ENCODE data around the gene PDLIM4. TPM values are rescaled to one million over a fixed set of nuclear protein-coding genes. Genes with fewer than 3 reads are reported as not detected.

Gene PDLIM4
- total and polyA plus RNA-seq, 9 donors = 3.4 to 63.4 (median 40.8) TPM

DNA sequence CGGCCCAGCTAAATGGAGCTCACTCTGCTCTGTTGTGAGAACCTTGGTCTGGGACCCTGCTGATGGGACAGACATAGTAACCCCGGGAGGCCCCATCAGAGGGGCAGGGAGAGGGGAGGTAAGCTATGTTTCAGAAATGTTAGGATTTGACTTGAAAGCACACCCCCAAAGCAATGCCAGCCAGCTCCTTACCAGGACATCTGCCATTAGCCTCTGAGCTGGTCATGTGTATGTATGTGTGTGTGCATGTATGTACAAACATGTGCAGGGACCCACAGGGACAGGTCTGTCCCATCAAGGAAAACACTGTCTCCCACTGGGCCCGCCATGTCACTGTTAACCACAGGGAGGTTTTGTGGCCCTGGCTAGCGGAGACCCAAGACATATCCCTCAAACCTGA is 51.2 kb downstream of the PDLIM4 start:
- no peaks in the 10 kb centered on the region for H3K9me3 ChIP-seq
- intact Hi-C loops (cut with DNase I) = no loop called here
- H3K36me3 ChIP-seq = no peaks in the 10 kb centered on the region
- H3K4me3 ChIP-seq = no peak overlapping the region
- no peak for DNase-seq
- H3K4me1 ChIP-seq (ENCODE audit: insufficient read depth) = no peaks in the 10 kb centered on the region
- TF ChIP-seq EP300 (IDR thresholded peaks at IDR 0.05) (no peak), CTCF (IDR thresholded peaks at IDR 0.05) (no peak), POLR2A (IDR thresholded peaks at IDR 0.05) (no peak)
- H3K27me3 ChIP-seq = no peaks in the 10 kb centered on the region
- H3K27ac ChIP-seq = no peak overlapping the region
- WGBS, 3 donors = 77 to 96% (median 93%) methylated on average over 4 of the region's 4 CpGs

- no peaks in the 10 kb centered on the region for H3K27me3 ChIP-seq
- intact Hi-C loops (cut with DNase I) = no loop called here
- no peaks in the 10 kb centered on the region for H3K9me3 ChIP-seq
- no peak for TF ChIP-seq POLR2A (IDR thresholded peaks at IDR 0.05)
- TF ChIP-seq CTCF (IDR thresholded peaks at IDR 0.05) = no peak
- TF ChIP-seq EP300 (IDR thresholded peaks at IDR 0.05) = no peak
- H3K4me1 ChIP-seq (ENCODE audit: insufficient read depth) = no peaks in the 10 kb centered on the region
- H3K27ac ChIP-seq = no peak overlapping the region
- H3K36me3 ChIP-seq = no peaks in the 10 kb centered on the region
- DNase-seq = no peak
- H3K4me3 ChIP-seq = no peak overlapping the region
Observed at GRCh38 chr5:132309679-132310078, 52.2 kb downstream of the PDLIM4 start.

GRCh38 chr5:132310141-132310834 is 52.8 kb downstream of the PDLIM4 start:
- Histone ChIP-seq H3K36me3 (no peaks in the 10 kb centered on the region), H3K4me3 (no peak overlapping the region), H3K4me1 (ENCODE audit: insufficient read depth) (no peaks in the 10 kb centered on the region), H3K27ac (no peak overlapping the region), H3K27me3 (no peaks in the 10 kb centered on the region), H3K9me3 (no peaks in the 10 kb centered on the region)
- no peak for TF ChIP-seq EP300 (IDR thresholded peaks at IDR 0.05)
- TF ChIP-seq POLR2A (IDR thresholded peaks at IDR 0.05) = no peak
- no peak for TF ChIP-seq CTCF (IDR thresholded peaks at IDR 0.05)
- no peak for DNase-seq
- intact Hi-C loops (cut with DNase I) = no loop called here
- 36 to 54% (median 52%) methylated on average over 11 of the region's 11 CpGs for WGBS, 3 donors

GRCh38 chr5:132313366-132313765 is 55.9 kb downstream of the PDLIM4 start:
- H3K27ac ChIP-seq = no peak overlapping the region
- TF ChIP-seq CTCF (IDR thresholded peaks at IDR 0.05) = no peak
- TF ChIP-seq POLR2A (IDR thresholded peaks at IDR 0.05) = no peak
- TF ChIP-seq EP300 (IDR thresholded peaks at IDR 0.05) = no peak
- no peak overlapping the region for H3K4me3 ChIP-seq
- intact Hi-C loops (cut with DNase I) = no loop called here
- no peaks in the 10 kb centered on the region for H3K36me3 ChIP-seq
- no peaks in the 10 kb centered on the region for H3K9me3 ChIP-seq
- 72 to 92% (median 89%) methylated on average over 4 of the region's 4 CpGs for WGBS, 3 donors
- H3K27me3 ChIP-seq = no peaks in the 10 kb centered on the region
- no peak for DNase-seq
- no peaks in the 10 kb centered on the region for H3K4me1 ChIP-seq (ENCODE audit: insufficient read depth)

All from ovary (tissue), 9 donors.